Muscle of leg (tissue), 11 donors: ENCODE measurements around the gene METAP1D. TPM values are rescaled to one million over a fixed set of nuclear protein-coding genes. Genes with fewer than 3 reads are reported as not detected.
"Not testable (repeated sequence)": the region's sequence is repeated elsewhere in the genome, so short reads cannot be mapped to it uniquely, and the experiment has no call there.

Source experiments
- DNase-seq: peaks from one replicate; pipeline ENCODE4 v3.0.0; 2013
- H3K27ac ChIP-seq: one replicate; pipeline ENCODE4 v1.5.1; 2013; ENCODE audit warnings: mild to moderate bottlenecking, low read length, control low read depth
- H3K27me3 ChIP-seq: one replicate; pipeline ENCODE4 v1.6.1; 2013; ENCODE audit warnings: low read length; ENCODE audit not compliant: control insufficient read depth, insufficient read depth
- H3K36me3 ChIP-seq: one replicate; pipeline ENCODE4 v1.6.1; 2013; ENCODE audit warnings: low read length; ENCODE audit not compliant: control insufficient read depth, insufficient read depth
- H3K4me1 ChIP-seq: one replicate; pipeline ENCODE4 v1.6.1; 2013; ENCODE audit warnings: low read length; ENCODE audit not compliant: control insufficient read depth, insufficient read depth
- H3K4me3 ChIP-seq: one replicate; pipeline ENCODE4 v1.5.1; 2013; ENCODE audit warnings: low read length, control low read depth
- H3K9me3 ChIP-seq: replicated peaks from 2 replicates; pipeline ENCODE4 v1.6.1; 2013; ENCODE audit warnings: low read depth, low read length; ENCODE audit not compliant: control insufficient read depth
- WGBS: methylation state at CpG from one replicate; pipeline ENCODE4 v1.1.5; 2013; ENCODE audit warnings: missing lambda C conversion rate; ENCODE audit not compliant: insufficient coverage; 5-methylcytosine and 5-hydroxymethylcytosine counted together
- polyA plus RNA-seq, 8 donors: library from polyadenylated mRNA; unstranded; fragments of 120-200 nt; gene quantifications; one replicate each; pipeline versions ENCODE4 v1.2.1 to v1.2.3, GENCODE V29; 2013; ENCODE audit warnings: inconsistent platforms in 1 of 8, low replicate concordance in 1 of 8; ENCODE audit not compliant: insufficient read length in 8 of 8, insufficient read depth in 1 of 8
- total RNA-seq: library from RNA; stranded (reverse); fragments of 120-200 nt; gene quantifications from one replicate; pipeline ENCODE4 v1.2.4, GENCODE V29; 2013

The METAP1D gene
- total and polyA plus RNA-seq, 9 donors, result 7.8 to 16.0 (median 9.8) TPM

GRCh38 chr2:171991027-171991426, 8.7 kb upstream of the METAP1D start:
- Histone ChIP-seq H3K27me3 (no peaks in the 10 kb centered on the region), H3K9me3 (no peaks in the 10 kb centered on the region), H3K36me3 (no peaks in the 10 kb centered on the region), H3K4me3 (no peak overlapping the region), H3K27ac (no peak overlapping the region), H3K4me1 (no peaks in the 10 kb centered on the region)
- no CpG with 5 or more reads among the region's 4 CpGs for WGBS
- no peak for DNase-seq

- no peak overlapping the region for H3K27ac ChIP-seq
- H3K27me3 ChIP-seq, result peaks cover 14% of the 10 kb centered on the region
- H3K4me1 ChIP-seq, result peaks cover 5% of the 10 kb centered on the region
- no peak for DNase-seq
- WGBS, result no CpG with 5 or more reads among the region's 5 CpGs
- no peaks in the 10 kb centered on the region for H3K36me3 ChIP-seq
- H3K4me3 ChIP-seq, result no peak overlapping the region
- no peaks in the 10 kb centered on the region for H3K9me3 ChIP-seq
These were observed 4.2 kb upstream of the METAP1D start for GRCh38 chr2:171995586-171995985.

GRCh38 chr2:171996021-171996420, 3.7 kb upstream of the METAP1D start:
- H3K27me3 ChIP-seq, result peaks cover 14% of the 10 kb centered on the region
- H3K9me3 ChIP-seq, result no peaks in the 10 kb centered on the region
- no peak overlapping the region for H3K27ac ChIP-seq
- no peak for DNase-seq
- peaks cover 8% of the 10 kb centered on the region for H3K4me1 ChIP-seq
- no peaks in the 10 kb centered on the region for H3K36me3 ChIP-seq
- no peak overlapping the region for H3K4me3 ChIP-seq
- 94% methylated on average over 3 of the region's 5 CpGs for WGBS

- not testable (repeated sequence) for H3K9me3 ChIP-seq, H3K4me1 ChIP-seq, H3K36me3 ChIP-seq, H3K4me3 ChIP-seq, H3K27ac ChIP-seq, DNase-seq
- peaks cover 14% of the 10 kb centered on the region for H3K27me3 ChIP-seq
- 93% methylated on average over 3 of the region's 5 CpGs for WGBS
These were observed 2.7 kb upstream of the METAP1D start for GRCh38 chr2:171997031-171997430.

- 63% methylated on average over 1 of the region's 4 CpGs for WGBS
- peak; percentile 7 for DNase-seq
- peaks cover 8% of the 10 kb centered on the region for H3K4me1 ChIP-seq
- H3K9me3 ChIP-seq, result no peaks in the 10 kb centered on the region
- peak overlapping the region; percentile 94 for H3K4me3 ChIP-seq
- H3K36me3 ChIP-seq, result no peaks in the 10 kb centered on the region
- peaks cover 14% of the 10 kb centered on the region for H3K27me3 ChIP-seq
- no peak overlapping the region for H3K27ac ChIP-seq
These were observed 592 bp upstream of the METAP1D start for GRCh38 chr2:171999161-171999560.

- Histone ChIP-seq H3K36me3 (no peaks in the 10 kb centered on the region), H3K4me1 (peaks cover 8% of the 10 kb centered on the region), H3K9me3 (no peaks in the 10 kb centered on the region), H3K27me3 (peaks cover 14% of the 10 kb centered on the region), H3K27ac (no peak overlapping the region), H3K4me3 (peak overlapping the region; percentile 94)
- WGBS, result 92% methylated on average over 2 of the region's 13 CpGs
- no peak for DNase-seq
These were observed 1.1 kb downstream of the METAP1D start for GRCh38 chr2:172000696-172001361.

- WGBS, result 80% methylated on average over 1 of the region's 1 CpG
- Histone ChIP-seq H3K27ac (no peak overlapping the region), H3K27me3 (no peaks in the 10 kb centered on the region), H3K9me3 (no peaks in the 10 kb centered on the region), H3K4me1 (peaks cover 3% of the 10 kb centered on the region), H3K4me3 (no peak overlapping the region), H3K36me3 (no peaks in the 10 kb centered on the region)
- no peak for DNase-seq
These were observed 7.6 kb downstream of the METAP1D start for GRCh38 chr2:172007372-172007771.

GRCh38 chr2:172009823-172010222, 10.1 kb downstream of the METAP1D start:
- WGBS, result 60% methylated on average over 3 of the region's 4 CpGs
- no peak overlapping the region for H3K4me3 ChIP-seq
- peaks cover 5% of the 10 kb centered on the region for H3K4me1 ChIP-seq
- peak; percentile 14 for DNase-seq
- no peak overlapping the region for H3K27ac ChIP-seq
- H3K36me3 ChIP-seq, result no peaks in the 10 kb centered on the region
- no peaks in the 10 kb centered on the region for H3K27me3 ChIP-seq
- H3K9me3 ChIP-seq, result no peaks in the 10 kb centered on the region

GRCh38 chr2:172011812-172012575, 12.2 kb downstream of the METAP1D start:
- Histone ChIP-seq H3K36me3 (no peaks in the 10 kb centered on the region), H3K27ac (no peak overlapping the region), H3K27me3 (no peaks in the 10 kb centered on the region), H3K4me1 (peaks cover 5% of the 10 kb centered on the region), H3K9me3 (no peaks in the 10 kb centered on the region), H3K4me3 (no peak overlapping the region)
- 75% methylated on average over 3 of the region's 11 CpGs for WGBS
- DNase-seq, result no peak

GRCh38 chr2:172012677-172013391, 13.1 kb downstream of the METAP1D start:
- H3K4me3 ChIP-seq, result no peak overlapping the region
- H3K27ac ChIP-seq, result no peak overlapping the region
- no peaks in the 10 kb centered on the region for H3K9me3 ChIP-seq
- H3K27me3 ChIP-seq, result no peaks in the 10 kb centered on the region
- 39% methylated on average over 6 of the region's 9 CpGs for WGBS
- peak; percentile 27 for DNase-seq
- peaks cover 5% of the 10 kb centered on the region for H3K4me1 ChIP-seq
- no peaks in the 10 kb centered on the region for H3K36me3 ChIP-seq
